ENCODE measurements around the gene DNAJB9. TPM values are rescaled to one million over a fixed set of nuclear protein-coding genes. Genes with fewer than 3 reads are reported as not detected.

The DNAJB9 gene
- 10 to 100 TPM; 14.3 to 58.0 (median 31.5) TPM for total RNA-seq

DNA sequence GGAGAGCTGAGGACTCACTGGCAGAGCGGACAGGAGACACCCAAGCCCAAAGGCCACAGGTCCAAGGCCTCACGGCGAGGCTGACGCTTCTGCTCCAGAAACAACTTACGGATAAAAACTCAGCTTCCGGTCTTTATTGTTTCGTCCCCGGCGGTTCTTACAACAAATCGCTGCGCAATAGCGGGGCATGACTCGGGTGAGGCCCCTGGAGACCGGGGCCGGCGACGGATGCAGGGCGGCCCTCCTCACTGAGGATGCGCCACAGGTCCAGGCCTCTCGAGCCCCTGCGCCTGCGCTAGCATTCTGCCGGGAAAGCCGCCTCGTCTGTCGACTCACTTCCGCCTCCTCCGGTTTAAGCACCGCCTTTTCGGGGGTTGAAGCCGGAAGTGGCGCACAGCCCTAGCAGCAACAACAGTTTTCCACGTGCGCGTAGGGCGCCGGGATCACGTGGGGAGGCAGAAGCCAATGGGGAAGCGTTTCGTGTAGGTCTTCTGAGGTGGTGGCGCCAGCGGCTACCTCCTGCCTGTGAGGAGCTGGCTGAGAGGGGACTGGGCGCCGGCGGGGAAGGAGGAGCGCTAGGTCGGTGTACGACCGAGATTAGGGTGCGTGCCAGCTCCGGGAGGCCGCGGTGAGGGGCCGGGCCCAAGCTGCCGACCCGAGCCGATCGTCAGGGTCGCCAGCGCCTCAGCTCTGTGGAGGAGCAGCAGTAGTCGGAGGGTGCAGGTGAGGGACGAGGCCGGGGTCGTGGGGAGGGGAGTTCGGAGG lies at the start of gene DNAJB9, which contains the start of gene THAP5:
Gene DNAJB9 (plus strand): TSS at position 494 of the 765 bp plus-strand sequence. CDS start 1,853 bp downstream, outside the sequence.
Gene THAP5 (minus strand): TSS at position 326 of the 765 bp plus-strand sequence. CDS start 137 bp downstream, at position 189.
- TF ChIP-seq, protein P1, sequence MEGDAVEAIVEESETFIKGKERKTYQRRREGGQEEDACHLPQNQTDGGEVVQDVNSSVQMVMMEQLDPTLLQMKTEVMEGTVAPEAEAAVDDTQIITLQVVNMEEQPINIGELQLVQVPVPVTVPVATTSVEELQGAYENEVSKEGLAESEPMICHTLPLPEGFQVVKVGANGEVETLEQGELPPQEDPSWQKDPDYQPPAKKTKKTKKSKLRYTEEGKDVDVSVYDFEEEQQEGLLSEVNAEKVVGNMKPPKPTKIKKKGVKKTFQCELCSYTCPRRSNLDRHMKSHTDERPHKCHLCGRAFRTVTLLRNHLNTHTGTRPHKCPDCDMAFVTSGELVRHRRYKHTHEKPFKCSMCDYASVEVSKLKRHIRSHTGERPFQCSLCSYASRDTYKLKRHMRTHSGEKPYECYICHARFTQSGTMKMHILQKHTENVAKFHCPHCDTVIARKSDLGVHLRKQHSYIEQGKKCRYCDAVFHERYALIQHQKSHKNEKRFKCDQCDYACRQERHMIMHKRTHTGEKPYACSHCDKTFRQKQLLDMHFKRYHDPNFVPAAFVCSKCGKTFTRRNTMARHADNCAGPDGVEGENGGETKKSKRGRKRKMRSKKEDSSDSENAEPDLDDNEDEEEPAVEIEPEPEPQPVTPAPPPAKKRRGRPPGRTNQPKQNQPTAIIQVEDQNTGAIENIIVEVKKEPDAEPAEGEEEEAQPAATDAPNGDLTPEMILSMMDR (IDR thresholded peaks at IDR 0.05; ENCODE audit: low read depth), result no peak

DNA sequence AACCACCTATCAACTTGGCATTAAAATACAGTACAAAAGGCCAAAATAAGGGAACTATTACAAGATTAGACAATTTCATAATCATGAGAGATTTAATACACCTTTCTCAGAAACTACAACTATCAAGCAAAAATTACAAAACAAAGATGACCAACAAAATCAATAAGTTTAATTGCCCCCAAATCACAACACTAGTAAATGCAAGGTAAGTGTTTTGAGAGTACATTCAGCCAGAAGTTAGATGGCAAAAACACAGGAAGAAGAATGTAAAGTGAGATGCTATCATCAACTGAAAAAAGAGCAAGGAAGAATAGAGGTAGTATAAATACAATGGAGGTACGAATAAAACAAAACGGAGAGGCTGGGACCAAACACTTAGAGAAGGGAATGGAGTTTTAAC lies 46.9 kb upstream of the DNAJB9 start:
- TF ChIP-seq, protein P1 (IDR thresholded peaks at IDR 0.05; ENCODE audit: low read depth), result no peak

DNA sequence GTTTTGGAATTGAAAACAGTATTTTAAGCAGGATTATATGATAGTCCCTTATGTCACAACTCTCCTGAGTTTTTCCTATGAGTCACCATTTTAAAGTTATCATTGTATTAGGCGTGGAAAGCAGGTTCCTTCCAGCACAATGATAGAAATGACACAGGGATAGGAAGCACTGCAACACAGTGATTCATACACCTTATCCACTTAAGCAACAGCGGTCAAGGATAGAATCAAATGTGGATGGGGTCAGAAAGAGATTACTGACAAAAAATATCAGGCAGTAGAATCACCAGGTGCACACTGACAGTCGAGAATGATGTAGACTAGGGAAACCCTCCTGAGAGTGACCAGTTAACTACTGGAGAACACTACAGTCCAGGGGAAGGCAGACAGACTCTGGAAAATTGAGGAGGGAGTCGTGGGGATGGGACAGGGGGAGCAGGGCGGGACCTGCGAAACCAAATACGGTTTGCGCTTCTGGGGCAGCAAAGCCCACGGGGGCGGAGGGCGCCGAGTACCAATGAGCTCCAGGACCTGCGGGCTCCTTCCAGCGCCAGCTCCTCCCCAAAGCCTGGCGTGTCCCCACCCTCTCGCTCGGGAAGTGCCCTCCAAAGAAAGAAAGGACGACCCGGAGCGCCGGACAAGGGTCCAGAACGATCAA lies 44.2 kb upstream of the DNAJB9 start:
- TF ChIP-seq, protein P1 (IDR thresholded peaks at IDR 0.05; ENCODE audit: low read depth), result no peak

DNA sequence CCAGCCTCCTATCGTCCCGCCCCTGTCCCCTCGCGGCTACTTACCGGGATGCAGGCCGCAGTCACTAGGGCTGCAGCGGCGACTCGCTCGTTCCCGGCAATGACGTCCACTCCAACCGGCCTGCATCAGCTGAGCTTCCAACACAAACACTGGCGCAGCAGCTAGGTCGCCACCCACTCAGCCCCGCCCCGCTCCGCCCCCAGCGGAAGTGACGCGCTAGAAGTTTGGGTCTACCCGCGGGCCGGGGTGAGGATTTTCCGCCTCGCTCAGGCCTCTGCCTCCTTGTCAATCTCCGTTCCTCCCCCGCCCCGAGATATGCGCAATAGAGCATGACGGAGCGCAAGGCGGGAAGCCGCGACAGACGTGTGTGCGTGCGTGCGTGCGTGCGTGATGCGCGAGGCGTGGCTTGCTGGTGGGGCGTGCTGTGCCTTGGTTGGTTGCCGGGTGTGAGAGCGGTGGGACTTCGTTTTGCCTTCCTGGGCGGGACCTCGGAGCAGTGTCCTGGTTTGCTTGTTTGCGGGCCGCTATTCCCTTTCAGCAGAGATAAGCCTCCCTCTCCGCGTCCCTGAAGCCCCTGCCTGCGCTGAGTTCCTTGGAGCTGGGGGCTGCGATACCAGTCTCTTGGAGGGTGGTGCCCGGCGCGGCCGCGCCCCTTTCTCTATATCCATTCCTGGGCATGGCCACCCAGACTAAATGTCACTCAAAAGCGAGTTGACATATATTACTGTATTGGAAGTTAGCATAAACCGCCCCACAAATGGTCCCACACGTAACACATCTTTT lies 43.5 kb upstream of the DNAJB9 start, which contains the start of gene PNPLA8:
Gene PNPLA8 (minus strand): TSS at position 151 of the 783 bp plus-strand sequence. CDS start 10,644 bp downstream, outside the sequence.
- TF ChIP-seq, protein P1 (IDR thresholded peaks at IDR 0.05; ENCODE audit: low read depth), result no peak

DNA sequence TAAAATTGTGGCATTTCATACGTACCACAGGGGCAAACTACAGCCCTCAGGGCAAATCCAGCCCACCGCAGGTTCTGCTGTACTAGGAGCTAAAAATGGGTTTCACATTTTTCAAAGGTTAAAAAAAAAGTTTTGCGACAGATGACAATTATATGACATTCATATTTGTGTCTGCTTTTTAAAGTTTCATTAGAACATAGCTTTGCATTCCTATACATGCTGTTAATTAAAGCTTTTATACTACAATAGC lies 43.0 kb upstream of the DNAJB9 start:
- TF ChIP-seq, protein P1 (IDR thresholded peaks at IDR 0.05; ENCODE audit: low read depth), result no peak

DNA sequence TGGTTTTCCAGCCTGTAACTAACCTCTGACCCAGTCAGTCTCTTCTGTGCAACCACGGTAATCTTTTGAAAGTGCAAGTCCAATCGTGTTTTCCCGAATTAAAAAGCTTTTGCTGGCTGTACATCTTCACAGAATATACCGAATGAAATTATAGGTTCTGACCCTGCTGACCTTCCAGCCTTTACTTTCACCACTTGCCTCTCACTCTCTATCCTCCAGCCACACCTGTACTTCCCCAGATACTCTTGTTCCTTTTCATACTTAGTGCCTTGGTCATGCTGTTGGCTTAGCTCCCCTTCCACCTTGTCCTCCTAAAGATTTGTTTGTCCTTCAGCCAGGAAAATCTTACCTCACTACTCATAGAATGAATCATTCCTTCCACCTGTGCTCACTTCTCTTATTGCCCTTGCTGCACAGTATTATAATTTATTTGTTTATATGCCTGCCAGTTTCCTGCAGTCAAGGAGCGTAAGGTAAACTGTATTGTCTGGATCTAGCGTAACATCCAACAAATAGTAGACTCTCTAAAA lies 41.4 kb upstream of the DNAJB9 start:
- TF ChIP-seq, protein P1 (IDR thresholded peaks at IDR 0.05; ENCODE audit: low read depth), result no peak
